ENCODE results near the gene THAP11. TPM values are rescaled to one million over a fixed set of nuclear protein-coding genes. Genes with fewer than 3 reads are reported as not detected.

The THAP11 gene
- total and polyA plus RNA-seq, 12 donors = 8.4 to 85.6 (median 29.6) TPM

DNA sequence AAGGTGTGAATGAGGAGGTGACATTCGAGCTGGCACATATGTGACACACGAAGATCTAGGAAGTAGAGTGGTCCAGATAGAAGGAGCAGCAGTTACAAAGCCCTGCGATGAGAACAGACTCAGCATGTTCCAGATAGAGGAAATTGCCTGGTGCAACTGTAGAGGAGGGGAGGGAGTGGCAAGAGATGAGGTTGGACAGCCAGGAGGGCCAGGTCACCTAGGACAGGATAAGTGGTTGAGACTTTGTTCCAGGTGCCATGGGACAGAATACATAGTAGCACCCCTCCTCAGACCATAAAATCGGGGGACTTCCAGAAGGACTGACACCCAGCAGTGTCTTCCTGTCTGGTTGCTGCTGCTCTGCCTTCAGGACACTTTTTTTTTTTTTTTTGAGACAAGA lies 16.4 kb downstream of the THAP11 start:
- Histone ChIP-seq H3K27me3 (no peaks in the 10 kb centered on the region), H3K36me3 (replicated peaks in 1 of 2) (peaks cover 0 to 6% of the 10 kb centered on the region in 2 donors), H3K9me3 (replicated peaks in 1 of 3) (no peaks in the 10 kb centered on the region), H3K4me3 (no peak overlapping the region), H3K4me1 (replicated peaks in 1 of 2) (peaks cover 40 to 41% of the 10 kb centered on the region in 2 donors), H3K27ac (peak overlapping the region in 4 of 5 donors; percentile 41 to 85 (median 76))
- WGBS, 4 donors = 65 to 88% (median 76%) methylated on average over 4 of the region's 4 CpGs
- DNase-seq = no peak
- intact Hi-C loops (cut with DNase I) = no loop called here
- TF ChIP-seq, protein P1, sequence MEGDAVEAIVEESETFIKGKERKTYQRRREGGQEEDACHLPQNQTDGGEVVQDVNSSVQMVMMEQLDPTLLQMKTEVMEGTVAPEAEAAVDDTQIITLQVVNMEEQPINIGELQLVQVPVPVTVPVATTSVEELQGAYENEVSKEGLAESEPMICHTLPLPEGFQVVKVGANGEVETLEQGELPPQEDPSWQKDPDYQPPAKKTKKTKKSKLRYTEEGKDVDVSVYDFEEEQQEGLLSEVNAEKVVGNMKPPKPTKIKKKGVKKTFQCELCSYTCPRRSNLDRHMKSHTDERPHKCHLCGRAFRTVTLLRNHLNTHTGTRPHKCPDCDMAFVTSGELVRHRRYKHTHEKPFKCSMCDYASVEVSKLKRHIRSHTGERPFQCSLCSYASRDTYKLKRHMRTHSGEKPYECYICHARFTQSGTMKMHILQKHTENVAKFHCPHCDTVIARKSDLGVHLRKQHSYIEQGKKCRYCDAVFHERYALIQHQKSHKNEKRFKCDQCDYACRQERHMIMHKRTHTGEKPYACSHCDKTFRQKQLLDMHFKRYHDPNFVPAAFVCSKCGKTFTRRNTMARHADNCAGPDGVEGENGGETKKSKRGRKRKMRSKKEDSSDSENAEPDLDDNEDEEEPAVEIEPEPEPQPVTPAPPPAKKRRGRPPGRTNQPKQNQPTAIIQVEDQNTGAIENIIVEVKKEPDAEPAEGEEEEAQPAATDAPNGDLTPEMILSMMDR (IDR thresholded peaks at IDR 0.05) = no peak

DNA sequence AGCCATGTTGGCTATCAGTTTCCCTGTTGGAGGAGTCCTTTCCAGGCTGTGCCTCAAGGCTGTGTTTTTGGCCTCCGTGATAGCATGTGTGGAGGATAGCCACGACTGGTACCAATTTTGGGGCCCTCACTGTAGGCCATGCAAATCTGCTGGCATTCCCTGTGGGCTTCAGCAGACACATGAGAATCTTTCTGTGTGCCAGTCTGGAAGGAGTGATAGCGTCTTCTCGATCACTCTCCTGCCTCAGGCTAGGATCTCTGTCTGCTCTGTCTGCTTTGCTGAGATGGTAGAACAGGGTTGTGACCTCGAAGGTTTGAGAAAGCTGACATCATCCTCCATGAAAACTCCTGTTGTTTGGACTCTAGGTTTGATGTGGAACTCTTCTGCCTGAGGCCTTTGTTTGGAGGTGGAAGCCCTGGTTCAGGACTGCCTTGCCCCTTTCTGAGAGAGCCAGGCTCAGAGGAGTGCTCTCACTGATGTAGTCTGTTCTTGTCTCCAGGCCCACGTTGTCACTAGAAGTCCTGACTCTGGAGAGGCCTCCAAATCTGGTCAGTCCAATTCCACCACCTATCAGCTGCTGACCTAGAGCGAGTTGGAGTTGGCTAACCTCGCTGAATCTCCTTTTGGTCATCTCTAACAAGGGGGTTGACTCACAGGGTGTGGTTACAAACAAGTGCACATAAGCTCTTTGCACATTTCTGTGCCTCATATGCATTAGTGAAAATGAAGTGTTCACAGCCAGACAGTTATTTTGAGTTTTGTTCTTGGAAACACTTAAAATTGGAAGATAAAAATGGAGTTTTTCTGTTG lies 18.7 kb downstream of the THAP11 start:
- no peaks in the 10 kb centered on the region for H3K27me3 ChIP-seq
- no peaks in the 10 kb centered on the region for H3K9me3 ChIP-seq (replicated peaks in 1 of 3)
- H3K27ac ChIP-seq = no peak overlapping the region
- DNase-seq = no peak
- H3K4me3 ChIP-seq = no peak overlapping the region
- WGBS, 4 donors = 80 to 88% (median 84%) methylated on average over 5 to 8 of the region's 8 CpGs
- TF ChIP-seq POLR2A (IDR thresholded peaks at IDR 0.05) = no peak
- TF ChIP-seq, protein P1 (IDR thresholded peaks at IDR 0.05) = no peak
- H3K36me3 ChIP-seq (replicated peaks in 1 of 2) = peaks cover 0 to 15% of the 10 kb centered on the region in 2 donors
- intact Hi-C loops (cut with DNase I) = loop anchor here in 1 of 2 donors (10.0 kb wide), 1 partner anchor 46 kb away; no protein-coding TSS in a partner anchor
- H3K4me1 ChIP-seq (replicated peaks in 1 of 2) = peaks cover 37 to 38% of the 10 kb centered on the region in 2 donors

GRCh38 chr16:67861877-67862276 lies 19.8 kb downstream of the THAP11 start:
- Histone ChIP-seq H3K27ac (peak overlapping the region in 2 of 5 donors; percentile 2 to 88), H3K4me1 (replicated peaks in 1 of 2) (peaks cover 31 to 38% of the 10 kb centered on the region in 2 donors)
- WGBS, 4 donors = 87 to 93% (median 89%) methylated on average over 6 of the region's 6 CpGs

More at GRCh38 chr16:67861877-67862276, 19.8 kb downstream of the THAP11 start:
- no peak for DNase-seq
- Histone ChIP-seq H3K4me3 (no peak overlapping the region), H3K36me3 (replicated peaks in 1 of 2) (peaks cover 0 to 24% of the 10 kb centered on the region in 2 donors), H3K27me3 (no peaks in the 10 kb centered on the region), H3K9me3 (replicated peaks in 1 of 3) (no peaks in the 10 kb centered on the region)
- TF ChIP-seq, protein P1 (IDR thresholded peaks at IDR 0.05) = no peak
- TF ChIP-seq POLR2A (IDR thresholded peaks at IDR 0.05) = no peak
- intact Hi-C loops (cut with DNase I) = loop anchor here in 1 of 2 donors (10.0 kb wide), 1 partner anchor 47 kb away; no protein-coding TSS in a partner anchor
